MM.1S (cell line): ENCODE measurements around the gene FGF5.

Experiments
- DNase-seq: peaks from one replicate; pipeline ENCODE4 v3.0.0-alpha.2; 2015
- H2AFZ ChIP-seq: fragments of 300-600 bp; sonication (generic); 2 replicates; pipeline ENCODE4 v1.6.0; 2016; ENCODE audit warnings: antibody characterized with exemption, low read length
- H3F3A ChIP-seq: fragments of 300-600 bp; sonication (generic); 2 replicates; pipeline ENCODE4 v1.6.1; 2016; ENCODE audit warnings: mild to moderate bottlenecking, antibody characterized with exemption, low read length, moderate library complexity, mixed read lengths; ENCODE audit not compliant: insufficient read depth
- H3K27ac ChIP-seq: fragments of 300-600 bp; sonication (generic); 2 replicates; pipeline ENCODE4 v1.5.1; 2016; ENCODE audit warnings: mild to moderate bottlenecking, low read length
- H3K27me3 ChIP-seq: fragments of 300-600 bp; sonication (generic); replicated peaks from 2 replicates; pipeline ENCODE4 v1.6.0; 2016; ENCODE audit warnings: low read length; ENCODE audit not compliant: insufficient read depth
- H3K36me3 ChIP-seq: fragments of 300-600 bp; sonication (generic); replicated peaks from 2 replicates; pipeline ENCODE4 v1.6.1; 2016; ENCODE audit warnings: mild to moderate bottlenecking, low read length, mixed read lengths; ENCODE audit not compliant: insufficient read depth
- H3K4me1 ChIP-seq: fragments of 300-600 bp; sonication (generic); 2 replicates; pipeline ENCODE4 v1.6.1; 2016; ENCODE audit warnings: low read length, mixed read lengths
- H3K4me2 ChIP-seq: fragments of 300-600 bp; sonication (generic); 2 replicates; pipeline ENCODE4 v1.6.0; 2016; ENCODE audit warnings: low read depth, low read length
- H3K4me3 ChIP-seq: fragments of 300-600 bp; sonication (generic); 2 replicates; pipeline ENCODE4 v1.5.1; 2016; ENCODE audit warnings: low read length, mixed read lengths
- H3K79me2 ChIP-seq: fragments of 300-600 bp; sonication (generic); 2 replicates; pipeline ENCODE4 v1.6.1; 2016; ENCODE audit warnings: mixed run types, low read length, mixed read lengths
- H3K9ac ChIP-seq: fragments of 300-600 bp; sonication (generic); 2 replicates; pipeline ENCODE4 v1.6.1; 2016; ENCODE audit warnings: low read length, mixed read lengths
- H3K9me2 ChIP-seq: fragments of 300-600 bp; sonication (generic); replicated peaks from 2 replicates; pipeline ENCODE4 v1.6.1; 2016; ENCODE audit warnings: mild to moderate bottlenecking, low read length, mixed read lengths; ENCODE audit not compliant: insufficient read depth
- H3K9me3 ChIP-seq: fragments of 300-600 bp; sonication (generic); replicated peaks from 2 replicates; pipeline ENCODE4 v1.6.1; 2016; ENCODE audit warnings: mild to moderate bottlenecking, low read length, mixed read lengths; ENCODE audit not compliant: insufficient read depth
- H4K20me1 ChIP-seq: fragments of 300-600 bp; sonication (generic); 2 replicates; pipeline ENCODE4 v1.6.1; 2016; ENCODE audit warnings: mild to moderate bottlenecking, low read length, moderate library complexity, mixed read lengths; ENCODE audit not compliant: insufficient read depth
- CTCF ChIP-seq: fragments of 300-600 bp; sonication (generic); IDR thresholded peaks from 2 replicates; pipeline ENCODE4 v1.5.1; 2016; ENCODE audit warnings: antibody characterized with exemption, low read length, mixed read lengths
- EZH2 ChIP-seq: fragments of 300-600 bp; sonication (generic); optimal IDR thresholded peaks from 2 replicates; pipeline ENCODE3; 2017; ENCODE audit warnings: low read depth, mild to moderate bottlenecking, antibody characterized with exemption, low read length, mixed read lengths
- EZH2phosphoT487 ChIP-seq: fragments of 300-600 bp; sonication (generic); IDR thresholded peaks from 2 replicates; pipeline ENCODE4 v1.6.1; 2018; ENCODE audit warnings: antibody characterized with exemption, low read length

The FGF5 gene

DNA sequence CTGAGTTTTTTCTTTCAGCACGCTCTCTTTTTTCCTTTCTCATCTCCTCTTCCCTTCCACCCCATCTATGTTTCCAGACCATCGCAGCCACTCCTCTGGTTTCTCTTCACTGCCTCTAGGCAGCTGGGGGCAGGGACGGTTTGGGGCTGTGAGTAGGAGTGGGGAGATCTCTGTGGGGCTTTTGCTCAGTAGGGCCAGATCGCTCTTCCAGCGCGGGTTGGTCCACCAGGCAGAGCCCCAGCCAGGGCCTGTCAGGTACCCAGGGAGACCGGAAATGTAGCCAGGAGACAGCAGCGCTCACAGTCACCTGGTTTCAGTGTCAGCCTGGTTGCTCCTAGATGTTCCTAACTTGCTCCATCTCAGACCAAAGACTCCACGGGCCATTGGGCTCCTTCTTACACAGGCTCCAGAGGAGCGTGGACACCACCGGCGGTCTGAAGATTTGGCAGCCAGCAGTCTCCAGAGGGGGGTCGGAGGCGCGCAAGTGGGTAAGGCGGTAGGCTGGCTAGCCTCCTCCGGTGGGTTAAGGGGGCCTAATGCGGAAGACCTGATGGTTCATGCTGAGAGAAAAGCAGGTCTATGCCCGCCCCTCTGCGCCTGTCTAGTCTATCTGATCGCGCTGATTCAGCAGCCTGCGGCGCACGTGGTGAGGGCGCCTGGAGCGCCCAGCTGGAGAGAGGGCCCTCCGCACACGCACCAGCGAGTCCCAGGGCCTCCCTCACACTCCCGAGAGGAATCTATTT lies 1.8 kb downstream of the FGF5 start:
- no peaks in the 10 kb centered on the region for H4K20me1 ChIP-seq
- no peak overlapping the region for H3K4me3 ChIP-seq
- no peak overlapping the region for H2AFZ ChIP-seq
- DNase-seq: no peak
- TF ChIP-seq EZH2phosphoT487 (no peak), CTCF (no peak), EZH2 (no peak)
- no peaks in the 10 kb centered on the region for H3K9me3 ChIP-seq
- H3K79me2 ChIP-seq: no peaks in the 10 kb centered on the region
- H3F3A ChIP-seq: no peaks in the 10 kb centered on the region
- no peak overlapping the region for H3K4me2 ChIP-seq
- no peak overlapping the region for H3K9ac ChIP-seq
- H3K27me3 ChIP-seq: no peaks in the 10 kb centered on the region
- H3K4me1 ChIP-seq: no peaks in the 10 kb centered on the region
- H3K27ac ChIP-seq: no peak overlapping the region
- no peaks in the 10 kb centered on the region for H3K9me2 ChIP-seq
- no peaks in the 10 kb centered on the region for H3K36me3 ChIP-seq

GRCh38 chr4:80268936-80269335 lies 2.5 kb downstream of the FGF5 start:
- DNase-seq: no peak
- H3K4me2 ChIP-seq: no peak overlapping the region
- no peak overlapping the region for H3K27ac ChIP-seq
- H3K79me2 ChIP-seq: no peaks in the 10 kb centered on the region
- H4K20me1 ChIP-seq: no peaks in the 10 kb centered on the region
- no peaks in the 10 kb centered on the region for H3F3A ChIP-seq
- H3K9ac ChIP-seq: no peak overlapping the region
- H3K36me3 ChIP-seq: no peaks in the 10 kb centered on the region
- no peaks in the 10 kb centered on the region for H3K9me2 ChIP-seq
- H3K27me3 ChIP-seq: no peaks in the 10 kb centered on the region
- no peak overlapping the region for H2AFZ ChIP-seq
- H3K4me3 ChIP-seq: no peak overlapping the region
- no peak for TF ChIP-seq CTCF
- H3K4me1 ChIP-seq: no peaks in the 10 kb centered on the region
- no peaks in the 10 kb centered on the region for H3K9me3 ChIP-seq

GRCh38 chr4:80270321-80270720 lies 3.9 kb downstream of the FGF5 start:
- Histone ChIP-seq H3F3A (no peaks in the 10 kb centered on the region), H2AFZ (no peak overlapping the region), H3K4me2 (no peak overlapping the region), H3K9ac (no peak overlapping the region), H3K79me2 (no peaks in the 10 kb centered on the region), H3K36me3 (no peaks in the 10 kb centered on the region), H3K9me2 (no peaks in the 10 kb centered on the region), H3K27ac (no peak overlapping the region), H4K20me1 (no peaks in the 10 kb centered on the region), H3K4me1 (no peaks in the 10 kb centered on the region), H3K9me3 (no peaks in the 10 kb centered on the region), H3K27me3 (no peaks in the 10 kb centered on the region), H3K4me3 (no peak overlapping the region)
- TF ChIP-seq EZH2 (no peak), CTCF (no peak), EZH2phosphoT487 (no peak)
- no peak for DNase-seq
